GM21786 (cell line): Measurements from ENCODE around the gene HHIP.

Experiments
- ATAC-seq: cut with Tn5 transposase; IDR thresholded peaks from one replicate; pipeline ENCODE4 v1.9.1; 2021; ENCODE audit not compliant: unreplicated experiment

The HHIP gene

DNA sequence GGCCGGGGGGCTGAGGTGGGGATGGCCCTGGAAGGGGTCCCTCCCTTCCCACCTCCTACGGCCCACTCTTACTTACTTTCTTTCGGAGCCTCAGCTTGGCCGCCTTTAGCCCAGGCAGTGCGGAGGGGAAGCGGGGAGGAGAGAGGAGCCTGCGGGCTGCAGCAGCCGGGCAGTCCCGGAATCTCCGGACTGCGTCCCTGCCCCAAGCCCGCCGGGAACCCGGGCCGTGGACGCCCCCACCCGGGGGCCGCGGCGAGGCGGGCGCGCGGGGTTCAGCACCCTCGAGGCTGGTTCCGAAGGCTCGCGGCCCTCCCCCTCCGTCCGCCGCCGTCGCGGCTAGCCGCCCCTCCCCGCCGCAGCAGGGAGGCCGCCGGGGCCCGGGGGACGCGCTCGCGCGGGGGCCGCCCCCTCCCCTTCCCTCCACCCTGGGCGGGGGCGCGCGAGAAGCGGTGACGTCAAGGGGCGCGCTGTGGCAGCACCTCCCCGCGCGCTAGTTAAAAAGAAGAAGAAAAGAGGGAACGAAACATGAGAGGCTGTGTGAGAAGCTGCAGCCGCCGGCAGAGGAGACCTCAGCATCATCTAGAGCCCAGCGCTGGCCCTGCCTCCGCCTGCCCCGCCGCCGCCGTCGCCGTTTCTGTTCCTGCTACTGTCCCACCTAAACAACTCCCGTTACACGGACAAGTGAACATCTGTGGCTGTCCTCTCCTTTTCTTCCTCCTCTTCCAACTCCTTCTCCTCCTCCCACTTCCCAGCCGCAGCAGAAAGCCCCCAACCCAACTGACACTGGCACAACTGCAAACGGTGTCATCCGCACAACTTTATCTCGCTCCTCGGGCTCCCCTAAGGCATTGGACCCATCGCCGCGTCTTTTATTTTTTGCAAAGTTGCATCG, at the start of gene HHIP:
Gene HHIP, plus strand, starts transcription at position 526 of the 892 bp plus-strand sequence. CDS start 520 bp downstream, outside the sequence.
- ATAC-seq: peak; percentile 54

DNA sequence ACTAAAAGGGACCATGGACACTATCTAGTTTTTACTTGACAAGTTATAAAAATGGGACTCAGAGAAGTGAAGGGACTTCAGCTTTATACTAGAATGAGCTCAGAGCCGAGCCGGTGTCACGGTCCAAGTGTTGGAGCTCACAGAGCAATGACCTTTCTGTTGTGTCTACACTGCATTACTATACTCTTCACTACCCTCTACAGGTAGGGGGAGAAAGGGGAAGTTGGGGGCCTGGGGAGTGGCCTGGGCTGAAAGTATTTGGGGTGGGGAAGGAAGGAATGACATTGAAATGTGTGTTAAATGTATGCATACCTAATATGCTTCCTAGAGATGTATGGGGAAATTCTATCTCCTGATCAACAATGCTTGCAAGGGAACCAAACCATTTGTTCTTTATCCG, 48.8 kb upstream of the HHIP start:
- ATAC-seq: no peak

DNA sequence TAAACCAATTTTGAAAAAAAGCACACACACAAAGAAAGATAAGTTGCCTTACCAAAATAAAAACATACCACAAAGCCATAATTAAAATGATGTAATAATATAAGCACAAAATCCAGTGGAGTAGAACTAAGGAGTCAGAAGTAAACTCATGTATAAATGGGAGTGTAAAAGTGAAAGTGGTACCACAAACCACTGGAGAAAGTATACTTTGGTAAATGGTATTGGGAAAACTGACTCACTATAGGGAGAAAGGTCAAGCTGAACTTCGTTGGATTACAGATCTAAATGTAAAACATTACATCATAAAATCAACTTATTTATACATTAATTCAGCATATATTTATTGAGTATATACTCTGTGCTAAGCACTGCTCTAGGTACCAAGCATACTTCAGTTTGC, 46.3 kb upstream of the HHIP start:
- ATAC-seq: no peak

- ATAC-seq: peak; percentile 64
Observed at GRCh38 chr4:144611850-144612249, 34.1 kb upstream of the HHIP start.

- no peak for ATAC-seq
Observed at GRCh38 chr4:144614850-144615585, 30.9 kb upstream of the HHIP start.

- no peak for ATAC-seq
Observed at GRCh38 chr4:144621681-144622080, 24.3 kb upstream of the HHIP start.

DNA sequence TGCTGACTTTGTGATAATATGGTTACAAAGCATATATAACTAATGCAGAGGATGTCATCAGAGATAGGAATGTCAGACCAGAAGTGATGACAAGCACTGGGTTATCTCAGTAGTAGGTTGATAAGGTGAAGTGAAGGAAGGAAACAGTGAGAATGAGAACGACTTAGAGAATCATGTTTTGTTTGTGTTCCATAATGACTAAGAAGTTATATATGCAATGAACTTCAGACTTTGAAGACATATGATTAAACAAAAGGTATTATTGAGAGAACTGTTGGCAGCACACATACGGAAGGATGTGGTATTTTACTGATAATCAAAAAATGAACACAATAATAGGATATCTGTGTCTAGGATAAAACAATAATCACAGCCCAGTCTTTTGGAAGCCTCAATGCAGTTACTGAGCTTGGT, 18.3 kb upstream of the HHIP start:
- ATAC-seq: no peak

DNA sequence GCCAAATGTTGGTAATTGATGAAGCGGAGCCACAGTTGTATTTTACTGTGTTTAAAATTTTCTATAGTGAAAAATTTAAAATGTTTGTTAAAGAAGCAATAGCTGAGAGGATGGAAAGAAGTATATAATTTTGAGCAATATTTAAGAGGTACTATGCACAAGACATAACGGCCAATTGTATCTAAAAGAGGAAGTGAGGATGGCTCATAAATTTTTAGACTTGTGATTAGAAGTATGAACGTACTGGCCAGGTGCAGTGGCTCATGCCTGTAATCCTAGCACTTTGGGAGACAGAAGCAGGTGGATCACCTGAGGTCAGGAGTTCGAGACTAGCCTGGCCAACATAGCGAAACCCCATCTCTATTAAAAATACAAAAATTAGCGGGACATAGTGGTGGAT, 12.7 kb upstream of the HHIP start:
- no peak for ATAC-seq

- ATAC-seq: peak; percentile 99
Observed at GRCh38 chr4:144634978-144635747, 10.8 kb upstream of the HHIP start.

GRCh38 chr4:144644368-144645101, 1.4 kb upstream of the HHIP start:
- ATAC-seq: no peak

DNA sequence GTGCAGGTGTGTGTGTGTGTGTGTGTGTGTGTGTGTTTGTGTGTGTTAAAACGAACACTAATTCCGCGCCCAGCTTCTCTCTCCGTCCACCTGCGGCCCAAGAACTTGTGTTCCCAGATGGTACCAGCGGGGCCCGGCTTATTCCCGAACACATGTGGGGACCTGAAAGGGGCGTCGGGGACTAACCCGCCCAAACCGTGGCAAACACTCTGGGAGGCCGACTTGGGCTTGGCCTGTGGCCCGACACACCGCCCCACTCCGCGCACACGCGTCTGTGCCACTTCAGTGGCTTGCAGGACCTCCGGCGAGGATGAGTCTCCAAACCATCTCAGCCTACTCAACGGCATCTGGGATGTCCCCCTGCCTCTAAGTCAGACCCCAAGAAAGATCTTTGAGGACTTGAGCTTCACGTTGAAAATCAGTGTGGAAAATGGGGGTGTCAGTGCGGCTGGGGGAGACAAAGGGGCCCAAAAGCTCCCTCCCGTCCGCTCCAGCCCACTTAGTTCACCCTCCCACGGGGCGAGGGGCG, 790 bp upstream of the HHIP start:
- no peak for ATAC-seq

DNA sequence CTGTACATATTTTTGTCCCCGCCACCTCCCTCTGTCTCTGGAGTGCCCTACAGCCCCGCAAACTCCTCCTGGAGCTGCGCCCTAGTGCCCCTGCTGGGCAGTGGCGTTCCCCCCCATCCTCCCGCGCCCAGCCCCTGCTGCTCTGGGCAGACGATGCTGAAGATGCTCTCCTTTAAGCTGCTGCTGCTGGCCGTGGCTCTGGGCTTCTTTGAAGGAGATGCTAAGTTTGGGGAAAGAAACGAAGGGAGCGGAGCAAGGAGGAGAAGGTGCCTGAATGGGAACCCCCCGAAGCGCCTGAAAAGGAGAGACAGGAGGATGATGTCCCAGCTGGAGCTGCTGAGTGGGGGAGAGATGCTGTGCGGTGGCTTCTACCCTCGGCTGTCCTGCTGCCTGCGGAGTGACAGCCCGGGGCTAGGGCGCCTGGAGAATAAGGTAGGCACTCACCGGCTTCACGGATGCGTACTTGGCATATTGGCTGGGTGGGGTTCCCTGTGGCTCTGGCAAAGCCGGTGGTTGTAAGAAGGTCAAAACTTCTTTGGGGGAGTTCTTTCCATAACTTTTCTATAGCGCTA, 653 bp downstream of the HHIP start:
- ATAC-seq: peak; percentile 27

GRCh38 chr4:144647095-144647561, 1.2 kb downstream of the HHIP start:
- ATAC-seq: peak; percentile 25

- no peak for ATAC-seq
Observed at GRCh38 chr4:144647590-144647989, 1.6 kb downstream of the HHIP start.

DNA sequence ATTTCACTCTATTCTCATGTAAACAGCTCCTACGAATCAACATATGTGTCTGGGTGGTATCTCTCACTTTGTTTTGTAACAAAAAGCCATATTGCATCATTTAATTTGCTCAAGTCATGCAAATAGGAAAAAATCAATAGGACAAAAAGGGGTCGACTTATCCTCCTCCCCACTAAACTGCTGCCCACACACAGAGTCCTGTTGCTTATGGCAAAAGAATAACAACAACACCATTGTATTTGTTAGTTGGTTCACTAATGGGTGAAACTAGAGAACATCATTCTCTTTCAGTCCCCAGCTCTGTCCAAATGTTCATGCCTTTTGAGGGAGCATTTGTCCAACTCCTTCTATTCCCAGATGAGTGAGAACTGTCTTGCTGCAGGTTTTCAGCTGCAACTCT, 2.1 kb downstream of the HHIP start:
- no peak for ATAC-seq

DNA sequence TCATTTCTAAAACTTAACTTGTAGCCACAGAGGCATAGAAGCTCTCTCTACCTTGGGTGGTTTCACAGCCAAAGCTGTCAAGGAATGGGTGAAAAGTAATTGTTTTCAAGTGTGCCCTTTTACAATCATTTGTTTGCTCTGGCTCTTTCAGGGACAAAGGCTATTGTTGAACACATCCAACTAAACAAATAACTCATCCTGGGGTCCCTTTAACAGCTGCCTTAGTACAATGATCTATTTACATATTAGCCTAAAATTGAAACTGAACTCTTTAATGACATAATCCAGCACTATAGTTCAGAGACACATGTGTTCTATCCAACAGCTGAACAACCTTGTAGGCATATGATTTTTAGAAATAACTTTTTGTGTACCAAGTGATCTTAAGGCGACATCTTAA, 3.7 kb downstream of the HHIP start:
- ATAC-seq: no peak

- ATAC-seq: no peak
Observed at GRCh38 chr4:144650311-144651005, 4.5 kb downstream of the HHIP start.

DNA sequence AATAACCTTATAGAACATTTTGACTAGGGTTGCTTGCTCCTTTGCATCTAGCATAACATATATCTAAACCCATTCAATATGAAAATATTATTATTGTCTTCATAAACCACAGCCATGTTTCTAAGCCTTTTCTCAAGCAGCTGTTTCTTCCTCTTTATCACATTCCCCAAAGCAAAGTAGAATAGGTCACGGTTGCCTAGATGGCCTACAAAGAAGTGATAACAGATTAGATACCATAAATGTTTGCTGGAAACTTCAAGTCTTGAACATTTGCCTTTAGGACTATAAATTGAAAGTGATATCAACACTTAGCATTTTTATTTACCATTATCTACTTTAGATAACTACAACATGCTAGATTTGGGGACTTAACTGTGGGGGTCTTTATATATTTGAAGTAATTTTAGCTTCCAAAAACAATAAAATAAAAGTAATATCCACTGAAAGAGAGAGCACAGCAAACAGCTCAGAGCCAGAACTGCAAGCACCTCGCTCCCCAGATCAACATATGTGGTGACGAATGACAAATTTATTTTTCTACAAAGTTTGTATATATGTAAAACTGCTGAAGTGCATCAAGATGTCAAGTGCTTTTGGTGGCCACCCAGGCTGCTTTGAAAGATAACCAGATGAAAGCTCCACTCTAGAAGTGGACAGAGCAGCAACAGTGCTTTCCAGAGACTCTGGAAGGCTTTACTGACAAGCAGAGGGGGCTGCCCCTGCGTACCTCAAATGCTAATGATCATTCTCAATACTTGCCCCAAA, 8.0 kb downstream of the HHIP start:
- no peak for ATAC-seq

GRCh38 chr4:144655491-144655890, 9.5 kb downstream of the HHIP start:
- no peak for ATAC-seq
